CD14-positive monocyte (primary cell): ENCODE data around the gene ERCC6L2. TPM values are rescaled to one million over a fixed set of nuclear protein-coding genes. Genes with fewer than 3 reads are reported as not detected.

Experiments used
- DNase-seq, 3 donors: peaks; one replicate each; pipeline ENCODE4 v3.0.0-alpha.2; 2011 to 2022
- H2AFZ ChIP-seq: 2 replicates; pipeline ENCODE4 v1.6.0; 2012; ENCODE audit warnings: mild to moderate bottlenecking, low read depth, low read length, inconsistent platforms; ENCODE audit not compliant: insufficient read depth, poor library complexity, severe bottlenecking
- H3K27ac ChIP-seq, 2 donors: 1 replicate in 1 of 2; 2 replicates in 1 of 2; pipeline ENCODE4 v1.5.1; 2012 to 2013; ENCODE audit warnings: low read length in 2 of 2, control low read depth in 1 of 2, inconsistent platforms in 1 of 2, low read depth in 1 of 2, mild to moderate bottlenecking in 1 of 2
- H3K27me3 ChIP-seq, 2 donors: one replicate each; pipeline versions ENCODE4 v1.6.0 to v1.6.1; 2011 to 2013; ENCODE audit warnings: low read length in 2 of 2; ENCODE audit not compliant: control insufficient read depth in 2 of 2, insufficient read depth in 2 of 2
- H3K36me3 ChIP-seq, 2 donors: replicated peaks in 1 of 2; 1 replicate in 1 of 2; 2 replicates in 1 of 2; pipeline versions ENCODE4 v1.5.1 to v1.6.1; 2012 to 2013; ENCODE audit warnings: low read length in 2 of 2, control low read depth in 1 of 2, inconsistent platforms in 1 of 2, mild to moderate bottlenecking in 1 of 2; ENCODE audit not compliant: insufficient read depth in 2 of 2, control insufficient read depth in 1 of 2
- H3K4me1 ChIP-seq, 2 donors: 1 replicate in 1 of 2; 2 replicates in 1 of 2; pipeline versions ENCODE4 v1.5.1 to v1.6.1; 2012 to 2013; ENCODE audit warnings: low read length in 2 of 2, control low read depth in 1 of 2, inconsistent platforms in 1 of 2, mild to moderate bottlenecking in 1 of 2, moderate library complexity in 1 of 2; ENCODE audit not compliant: insufficient read depth in 2 of 2, control insufficient read depth in 1 of 2
- H3K4me2 ChIP-seq: replicated peaks from 2 replicates; pipeline ENCODE3; 2012; ENCODE audit warnings: low read length, moderate library complexity, mild to moderate bottlenecking; ENCODE audit not compliant: poor library complexity, severe bottlenecking; ENCODE audit errors: extremely low read depth
- H3K4me3 ChIP-seq, 3 experiments: fragments of 200-600 bp in 1 of 3; sonication (generic) in 1 of 3; replicated peaks in 1 of 3; 1 replicate in 2 of 3; 2 replicates in 1 of 3; pipeline ENCODE4 v1.5.1; 2011 to 2013; ENCODE audit warnings: low read length in 3 of 3, mild to moderate bottlenecking in 3 of 3, control low read depth in 2 of 3, low read depth in 2 of 3, inconsistent platforms in 1 of 3, moderate library complexity in 1 of 3
- H3K79me2 ChIP-seq: 2 replicates; pipeline ENCODE4 v1.6.0; 2012; ENCODE audit warnings: mild to moderate bottlenecking, control low read depth, inconsistent platforms, low read length, moderate library complexity; ENCODE audit not compliant: insufficient read depth
- H3K9ac ChIP-seq: 2 replicates; pipeline ENCODE4 v1.6.0; 2017; ENCODE audit warnings: low read length, mild to moderate bottlenecking; ENCODE audit not compliant: insufficient read depth, poor library complexity, severe bottlenecking
- H3K9me3 ChIP-seq, 2 donors: replicated peaks in 1 of 2; 1 replicate in 1 of 2; 2 replicates in 1 of 2; pipeline versions ENCODE4 v1.5.1 to v1.6.1; 2012 to 2013; ENCODE audit warnings: low read length in 2 of 2, control low read depth in 1 of 2; ENCODE audit not compliant: control insufficient read depth in 1 of 2, insufficient read depth in 1 of 2
- H4K20me1 ChIP-seq: 2 replicates; pipeline ENCODE4 v1.6.0; 2012; ENCODE audit warnings: mild to moderate bottlenecking, low read length, control low read depth, moderate library complexity; ENCODE audit not compliant: insufficient read depth
- H3K27ac Mint-ChIP-seq, 7 donors: one replicate each; pipeline ENCODE4 v1.8.0; 2020; ENCODE audit warnings: mild to moderate bottlenecking in 7 of 7, mixed read lengths in 7 of 7, moderate library complexity in 6 of 7, inconsistent platforms in 2 of 7
- H3K27me3 Mint-ChIP-seq, 3 donors: one replicate each; pipeline ENCODE4 v1.8.0; 2021 to 2022; ENCODE audit warnings: low read depth in 3 of 3, mild to moderate bottlenecking in 3 of 3, mixed read lengths in 3 of 3, moderate library complexity in 3 of 3, inconsistent platforms in 1 of 3
- H3K36me3 Mint-ChIP-seq, 2 donors: one replicate each; pipeline ENCODE4 v1.8.0; 2020; ENCODE audit warnings: mixed read lengths in 2 of 2, inconsistent platforms in 1 of 2, mild to moderate bottlenecking in 1 of 2
- H3K4me1 Mint-ChIP-seq: one replicate; pipeline ENCODE4 v1.8.0; 2020; ENCODE audit warnings: mild to moderate bottlenecking, mixed read lengths
- H3K4me3 Mint-ChIP-seq, 2 donors: one replicate each; pipeline ENCODE4 v1.8.0; 2020; ENCODE audit warnings: mild to moderate bottlenecking in 2 of 2, mixed read lengths in 2 of 2, moderate library complexity in 1 of 2
- H3K9me3 Mint-ChIP-seq, 7 donors: one replicate each; pipeline ENCODE4 v1.8.0; 2020 to 2022; ENCODE audit warnings: mixed read lengths in 7 of 7, mild to moderate bottlenecking in 6 of 7, moderate library complexity in 6 of 7, inconsistent platforms in 2 of 7
- WGBS: methylation state at CpG from one replicate; pipeline ENCODE4 v1.1.5; 2013; ENCODE audit warnings: missing lambda C conversion rate; ENCODE audit not compliant: insufficient coverage; 5-methylcytosine and 5-hydroxymethylcytosine counted together
- intact Hi-C, 2 donors: fragments of 100-400 bp; cut with micrococcal nuclease; formaldehyde crosslinking; loops; one replicate each; pipeline versions ENCODE4 v1.15.0 to v1.15.1; 2023
- polyA plus RNA-seq, 3 donors: library from polyadenylated mRNA; depleted of rRNA in 1 of 3; unstranded in 2 of 3; stranded (reverse) in 1 of 3; fragments of 300-500 nt in 2 of 3; fragments of >200 nt in 1 of 3; fragmentation: Illumina TruSeq in 2 of 3; gene quantifications; 1 replicate in 2 of 3; 2 replicates in 1 of 3; pipeline ENCODE4 v1.2.3, GENCODE V29; 2012 to 2021
- TF ChIP-seq, protein P1 (sequence below): fragments of 200-600 bp; IDR thresholded peaks from one replicate; pipeline ENCODE4 v1.8.0; 2022; ENCODE audit warnings: antibody characterized with exemption, mild to moderate bottlenecking

The ERCC6L2 gene
- polyA plus RNA-seq, 3 donors, result 7.1 to 18.9 (median 7.2) TPM

DNA sequence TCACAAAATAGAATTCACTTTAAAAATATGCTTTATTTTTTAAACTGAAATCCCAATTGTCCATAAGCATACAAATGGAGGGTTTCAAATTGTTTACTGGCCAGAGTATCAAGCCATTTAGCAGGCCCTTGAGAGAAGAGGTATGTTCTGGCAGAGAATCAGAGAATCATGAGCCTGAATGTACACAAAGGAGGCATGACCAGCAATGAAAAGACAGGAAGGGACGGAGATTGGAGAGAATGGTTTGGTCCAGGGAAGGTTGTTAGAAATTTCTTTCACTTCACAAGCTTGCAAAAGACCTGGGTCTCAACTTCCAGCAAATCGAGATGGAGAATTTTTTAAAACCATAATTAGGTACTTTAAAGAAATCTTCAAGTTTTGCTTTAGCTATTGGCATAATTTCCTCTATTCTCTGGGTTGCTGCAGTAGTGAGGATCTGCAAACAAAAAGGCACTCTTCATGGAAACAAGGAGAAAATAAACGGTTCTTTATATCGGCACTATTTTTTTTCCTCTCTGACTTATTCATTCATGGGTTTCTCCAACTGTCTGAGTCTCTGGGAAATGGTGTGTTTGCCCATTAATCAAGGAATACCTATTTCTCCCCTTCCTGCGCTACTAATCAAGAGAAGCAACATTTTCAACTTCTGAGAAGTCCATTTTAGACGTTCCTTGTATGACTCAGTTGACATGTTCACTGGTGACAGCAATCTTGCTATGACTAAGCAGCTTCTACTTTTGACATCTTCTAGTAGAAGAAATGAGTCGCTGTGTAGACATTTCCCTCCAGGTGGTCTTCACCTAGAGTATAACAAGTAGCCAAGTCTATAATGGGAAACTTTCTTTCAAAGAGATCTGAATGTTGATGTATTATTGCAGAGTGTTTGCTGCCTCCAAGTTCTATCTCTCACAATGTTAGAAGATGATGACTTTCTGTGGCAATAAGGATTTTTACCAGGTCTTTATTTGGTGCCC is 23.1 kb upstream of the ERCC6L2 start:
- Mint-ChIP-seq H3K4me1 (peaks cover 1% of the 10 kb centered on the region), H3K27me3 (peaks cover 0 to 1% (median 1%) of the 10 kb centered on the region in 3 donors), H3K4me3 (no peak overlapping the region), H3K27ac (no peak overlapping the region), H3K36me3 (peaks cover 13 to 17% of the 10 kb centered on the region in 2 donors), H3K9me3 (peaks cover 13 to 28% (median 22%) of the 10 kb centered on the region in 7 donors)
- TF ChIP-seq, protein P1, sequence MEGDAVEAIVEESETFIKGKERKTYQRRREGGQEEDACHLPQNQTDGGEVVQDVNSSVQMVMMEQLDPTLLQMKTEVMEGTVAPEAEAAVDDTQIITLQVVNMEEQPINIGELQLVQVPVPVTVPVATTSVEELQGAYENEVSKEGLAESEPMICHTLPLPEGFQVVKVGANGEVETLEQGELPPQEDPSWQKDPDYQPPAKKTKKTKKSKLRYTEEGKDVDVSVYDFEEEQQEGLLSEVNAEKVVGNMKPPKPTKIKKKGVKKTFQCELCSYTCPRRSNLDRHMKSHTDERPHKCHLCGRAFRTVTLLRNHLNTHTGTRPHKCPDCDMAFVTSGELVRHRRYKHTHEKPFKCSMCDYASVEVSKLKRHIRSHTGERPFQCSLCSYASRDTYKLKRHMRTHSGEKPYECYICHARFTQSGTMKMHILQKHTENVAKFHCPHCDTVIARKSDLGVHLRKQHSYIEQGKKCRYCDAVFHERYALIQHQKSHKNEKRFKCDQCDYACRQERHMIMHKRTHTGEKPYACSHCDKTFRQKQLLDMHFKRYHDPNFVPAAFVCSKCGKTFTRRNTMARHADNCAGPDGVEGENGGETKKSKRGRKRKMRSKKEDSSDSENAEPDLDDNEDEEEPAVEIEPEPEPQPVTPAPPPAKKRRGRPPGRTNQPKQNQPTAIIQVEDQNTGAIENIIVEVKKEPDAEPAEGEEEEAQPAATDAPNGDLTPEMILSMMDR, result no peak
- no peak overlapping the region for H3K4me3 ChIP-seq
- H3K27ac ChIP-seq, result no peak overlapping the region
- H3K4me2 ChIP-seq, result no peak overlapping the region
- no peak for DNase-seq
- H3K9ac ChIP-seq, result no peak overlapping the region
- no peaks in the 10 kb centered on the region for H3K4me1 ChIP-seq
- H3K36me3 ChIP-seq, result no peaks in the 10 kb centered on the region
- no peaks in the 10 kb centered on the region for H4K20me1 ChIP-seq
- H3K27me3 ChIP-seq, result no peaks in the 10 kb centered on the region
- intact Hi-C loops, result no loop called here
- H3K79me2 ChIP-seq, result no peaks in the 10 kb centered on the region
- WGBS, result no CpG with 5 or more reads among the region's 7 CpGs
- H2AFZ ChIP-seq, result no peak overlapping the region
- peaks cover 12 to 13% of the 10 kb centered on the region in 2 donors for H3K9me3 ChIP-seq

DNA sequence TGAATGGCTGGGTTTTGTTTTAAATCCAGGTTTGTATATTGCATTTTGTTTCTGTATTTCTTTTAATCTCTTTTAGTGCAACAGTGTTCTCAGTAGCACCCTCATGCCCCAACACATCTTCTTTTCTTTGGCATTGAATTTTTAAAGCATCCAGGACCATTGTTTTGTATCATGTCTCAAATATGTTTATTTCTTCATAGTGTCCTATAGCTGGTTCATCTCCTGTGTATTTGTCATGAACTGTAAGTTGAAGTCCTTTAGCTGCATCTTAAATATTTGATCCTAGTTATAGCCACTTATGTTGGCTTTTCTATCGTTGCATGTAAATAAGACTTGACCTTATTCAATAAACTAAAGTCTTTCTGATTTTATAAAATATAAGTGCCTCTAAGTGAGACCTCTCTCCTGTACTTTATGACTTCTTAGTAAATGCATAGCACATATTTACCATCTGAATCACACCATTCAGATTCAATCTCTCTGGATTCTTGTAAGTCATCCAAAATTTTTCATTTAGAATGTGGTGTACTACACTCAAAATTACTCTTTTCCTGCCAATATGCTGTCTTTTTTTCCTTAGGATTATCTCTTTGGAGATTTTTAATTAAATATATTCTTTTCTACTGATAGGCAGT is 21.0 kb upstream of the ERCC6L2 start:
- Histone ChIP-seq H3K9me3 (no peaks in the 10 kb centered on the region), H3K9ac (no peak overlapping the region), H3K4me2 (no peak overlapping the region)

More for the DNA sequence above, 21.0 kb upstream of the ERCC6L2 start:
- WGBS, result no CpG with 5 or more reads among the region's 1 CpG
- no peaks in the 10 kb centered on the region for H3K4me1 ChIP-seq
- Mint-ChIP-seq H3K27me3 (peaks cover 0 to 1% (median 0%) of the 10 kb centered on the region in 3 donors), H3K27ac (no peak overlapping the region), H3K4me3 (no peak overlapping the region), H3K9me3 (peaks cover 4 to 12% (median 7%) of the 10 kb centered on the region in 7 donors), H3K36me3 (peaks cover 2 to 6% of the 10 kb centered on the region in 2 donors), H3K4me1 (peaks cover 8% of the 10 kb centered on the region)
- H3K27ac ChIP-seq, result no peak overlapping the region
- intact Hi-C loops, result no loop called here
- no peak overlapping the region for H3K4me3 ChIP-seq
- no peaks in the 10 kb centered on the region for H3K79me2 ChIP-seq
- no peaks in the 10 kb centered on the region for H3K27me3 ChIP-seq
- H4K20me1 ChIP-seq, result no peaks in the 10 kb centered on the region
- TF ChIP-seq, protein P1, result no peak
- DNase-seq, result no peak
- H2AFZ ChIP-seq, result no peak overlapping the region
- no peaks in the 10 kb centered on the region for H3K36me3 ChIP-seq
